Measurements from ENCODE around the gene FLT3.

Gene FLT3

DNA sequence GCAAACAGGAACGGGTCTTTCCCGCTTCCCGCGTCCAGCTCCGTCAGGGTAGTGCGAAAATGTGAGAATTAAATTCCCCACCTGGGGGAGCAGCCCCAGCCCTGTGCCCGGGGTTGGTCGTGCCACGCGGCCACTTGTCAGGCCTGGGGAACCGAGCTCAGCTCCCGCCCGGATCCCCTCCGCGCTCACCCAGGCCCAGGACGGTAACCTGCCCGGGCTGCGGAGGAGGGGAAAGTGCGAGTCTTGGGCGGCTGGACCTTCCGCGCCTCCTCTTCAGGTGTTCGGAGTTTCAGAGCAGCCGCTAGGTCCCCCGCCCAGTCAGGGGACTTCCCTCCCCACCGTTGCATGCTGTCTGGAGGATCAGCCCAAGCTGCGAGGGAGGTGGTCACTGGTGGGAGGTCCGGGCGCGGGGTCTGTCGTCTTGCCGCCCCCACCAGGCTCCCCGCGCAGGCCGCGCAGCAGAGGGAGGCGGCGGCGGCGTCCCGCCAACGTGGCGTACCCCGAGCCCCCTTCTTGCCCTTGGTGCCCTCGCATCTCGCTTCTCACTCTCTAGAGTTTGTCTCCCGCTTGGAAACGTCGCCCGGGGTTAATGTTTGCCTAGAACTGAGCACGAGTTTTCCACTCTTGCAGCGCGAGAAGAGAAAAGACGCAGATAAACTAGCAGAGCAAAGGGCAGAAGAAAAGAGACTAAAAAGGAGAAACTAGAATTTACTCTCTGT lies 119.9 kb downstream of the FLT3 start:
- no peak for DNase-seq (ENCODE audit: low read depth in 1 of 2, low spot score in 1 of 2)
- peaks cover 52% of the 10 kb centered on the region for H3K27me3 ChIP-seq (ENCODE audit: insufficient read depth, poor library complexity, severe bottlenecking)

GRCh38 chr13:27979765-27980279 lies 120.6 kb downstream of the FLT3 start:
- no peak for DNase-seq (ENCODE audit: low read depth in 1 of 2, low spot score in 1 of 2)
- H3K27me3 ChIP-seq (ENCODE audit: insufficient read depth, poor library complexity, severe bottlenecking): peaks cover 57% of the 10 kb centered on the region
- no peak overlapping the region for H3K4me3 ChIP-seq (replicated peaks; ENCODE audit: insufficient read depth, low read length)
- TF ChIP-seq, protein P1, sequence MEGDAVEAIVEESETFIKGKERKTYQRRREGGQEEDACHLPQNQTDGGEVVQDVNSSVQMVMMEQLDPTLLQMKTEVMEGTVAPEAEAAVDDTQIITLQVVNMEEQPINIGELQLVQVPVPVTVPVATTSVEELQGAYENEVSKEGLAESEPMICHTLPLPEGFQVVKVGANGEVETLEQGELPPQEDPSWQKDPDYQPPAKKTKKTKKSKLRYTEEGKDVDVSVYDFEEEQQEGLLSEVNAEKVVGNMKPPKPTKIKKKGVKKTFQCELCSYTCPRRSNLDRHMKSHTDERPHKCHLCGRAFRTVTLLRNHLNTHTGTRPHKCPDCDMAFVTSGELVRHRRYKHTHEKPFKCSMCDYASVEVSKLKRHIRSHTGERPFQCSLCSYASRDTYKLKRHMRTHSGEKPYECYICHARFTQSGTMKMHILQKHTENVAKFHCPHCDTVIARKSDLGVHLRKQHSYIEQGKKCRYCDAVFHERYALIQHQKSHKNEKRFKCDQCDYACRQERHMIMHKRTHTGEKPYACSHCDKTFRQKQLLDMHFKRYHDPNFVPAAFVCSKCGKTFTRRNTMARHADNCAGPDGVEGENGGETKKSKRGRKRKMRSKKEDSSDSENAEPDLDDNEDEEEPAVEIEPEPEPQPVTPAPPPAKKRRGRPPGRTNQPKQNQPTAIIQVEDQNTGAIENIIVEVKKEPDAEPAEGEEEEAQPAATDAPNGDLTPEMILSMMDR (IDR thresholded peaks at IDR 0.05; ENCODE audit: insufficient read depth, low read length): no peak
- TF ChIP-seq GABPA (IDR thresholded peaks at IDR 0.05; ENCODE audit: low read depth): no peak
- TF ChIP-seq SPI1 (IDR thresholded peaks at IDR 0.05; ENCODE audit: borderline replicate concordance, low read depth): no peak
- no peak for TF ChIP-seq REST (IDR thresholded peaks at IDR 0.05; ENCODE audit: insufficient replicate concordance, low read depth)
- no peak for TF ChIP-seq POLR2AphosphoS5 (IDR thresholded peaks at IDR 0.05; ENCODE audit: low read depth)
- no peak overlapping the region for H3K27ac ChIP-seq (replicated peaks)

More for the DNA sequence above, 119.9 kb downstream of the FLT3 start:
- TF ChIP-seq GABPA (IDR thresholded peaks at IDR 0.05; ENCODE audit: low read depth) (no peak), POLR2AphosphoS5 (IDR thresholded peaks at IDR 0.05; ENCODE audit: low read depth) (no peak), REST (IDR thresholded peaks at IDR 0.05; ENCODE audit: insufficient replicate concordance, low read depth) (no peak)
- TF ChIP-seq, protein P1 (IDR thresholded peaks at IDR 0.05; ENCODE audit: insufficient read depth, low read length): no peak
- Histone ChIP-seq H3K4me3 (replicated peaks; ENCODE audit: insufficient read depth, low read length) (no peak overlapping the region), H3K27ac (replicated peaks) (no peak overlapping the region)

DNA sequence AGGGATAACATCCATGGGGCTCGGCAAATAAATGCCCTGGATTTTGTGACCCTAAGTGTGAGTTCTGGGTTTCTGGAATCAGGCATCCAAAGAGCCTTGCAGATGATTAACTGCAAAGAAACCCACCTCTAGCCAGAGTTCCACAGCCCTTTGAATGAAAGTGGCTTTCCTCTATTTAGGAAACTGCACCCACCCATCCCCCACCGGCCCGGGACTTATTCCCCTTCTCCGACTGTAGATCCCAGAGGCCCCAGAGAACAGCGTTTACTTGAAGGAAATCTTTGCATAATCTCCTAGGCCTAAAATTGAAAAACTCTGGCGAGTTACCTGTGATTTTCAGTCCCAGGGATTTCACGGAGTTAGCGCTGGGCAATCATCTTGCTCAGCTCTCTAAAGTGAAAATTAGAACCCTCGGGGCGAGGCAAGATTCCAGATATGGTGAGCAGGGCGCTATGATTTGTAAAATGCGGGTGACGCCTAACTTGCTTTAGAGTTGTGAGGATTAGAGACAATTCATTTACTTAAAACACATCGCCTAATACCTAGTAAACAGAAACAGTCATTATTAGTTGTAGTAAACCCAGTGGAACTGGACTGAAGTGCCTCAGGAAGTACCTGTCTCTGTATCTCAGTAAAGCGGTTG lies 121.3 kb downstream of the FLT3 start:
- peaks cover 64% of the 10 kb centered on the region for H3K27me3 ChIP-seq (ENCODE audit: insufficient read depth, poor library complexity, severe bottlenecking)
- H3K4me3 ChIP-seq (replicated peaks; ENCODE audit: insufficient read depth, low read length): no peak overlapping the region
- DNase-seq (ENCODE audit: low read depth in 1 of 2, low spot score in 1 of 2): no peak

More for the DNA sequence above, 121.3 kb downstream of the FLT3 start:
- TF ChIP-seq, protein P1 (IDR thresholded peaks at IDR 0.05; ENCODE audit: insufficient read depth, low read length): no peak
- no peak for TF ChIP-seq POLR2AphosphoS5 (IDR thresholded peaks at IDR 0.05; ENCODE audit: low read depth)
- TF ChIP-seq REST (IDR thresholded peaks at IDR 0.05; ENCODE audit: insufficient replicate concordance, low read depth): no peak
- no peak for TF ChIP-seq SPI1 (IDR thresholded peaks at IDR 0.05; ENCODE audit: borderline replicate concordance, low read depth)
- TF ChIP-seq GABPA (IDR thresholded peaks at IDR 0.05; ENCODE audit: low read depth): no peak
- no peak overlapping the region for H3K27ac ChIP-seq (replicated peaks)

Data from HL-60 (cell line).